Endothelial cell of umbilical vein (primary cell): ENCODE data around the gene CEP170. TPM values are rescaled to one million over a fixed set of nuclear protein-coding genes. Genes with fewer than 3 reads are reported as not detected.
"Not testable (repeated sequence)": the region's sequence is repeated elsewhere in the genome, so short reads cannot be mapped to it uniquely, and the experiment has no call there.

Source experiments
- BruUV-seq: library from RNA; stranded (reverse); fragments of 400-500 nt; replicated peaks from 2 replicates; lab custom pipeline; 2021; lab: Mats Ljungman, UMichigan
- CTCF ChIA-PET: fragments of 300-600, 350-600 bp; sonication (Branson Sonifier 250); formaldehyde crosslinking; loops from one replicate; lab custom pipeline; 2021; ENCODE audit warnings: antibody characterized with exemption, inconsistent platforms; lab: Charles Lee
- POLR2A ChIA-PET: fragments of 300-600, 350-600 bp; sonication (Branson Sonifier 250); formaldehyde crosslinking; loops from one replicate; lab custom pipeline; 2021; ENCODE audit warnings: antibody characterized with exemption, inconsistent platforms; lab: Charles Lee
- DNase-seq: peaks from one replicate; pipeline ENCODE4 v3.0.0-alpha.2; 2011; ENCODE audit warnings: low read depth, low spot score
- FAIRE-seq: peaks from 2 replicates; lab custom pipeline; 2011; peaks lifted over from hg19 to GRCh38; lab: Jason Lieb, UNC
- H2AFZ ChIP-seq: 2 replicates; pipeline ENCODE4 v1.6.0; 2012; ENCODE audit warnings: low read depth, low read length, control low read depth, inconsistent platforms
- H3K27ac ChIP-seq: 2 replicates; pipeline ENCODE4 v1.5.1; 2011; ENCODE audit warnings: low read depth, mild to moderate bottlenecking, control low read depth, low read length, moderate library complexity; ENCODE audit not compliant: insufficient read depth
- H3K27me3 ChIP-seq, 2 experiments: 2 replicates each; pipeline versions ENCODE4 v1.6.0 to v1.6.1; 2011; ENCODE audit warnings: low read length in 2 of 2, mixed read lengths in 1 of 2; ENCODE audit not compliant: control insufficient read depth in 2 of 2, insufficient read depth in 2 of 2
- H3K36me3 ChIP-seq, 2 experiments: 2 replicates in 1 of 2; 3 replicates in 1 of 2; pipeline ENCODE4 v1.5.1; 2011; ENCODE audit warnings: low read length in 2 of 2, mild to moderate bottlenecking in 1 of 2, moderate library complexity in 1 of 2; ENCODE audit not compliant: control insufficient read depth in 2 of 2, insufficient read depth in 2 of 2; ENCODE audit errors: extremely low read depth in 1 of 2
- H3K4me1 ChIP-seq: 3 replicates; pipeline ENCODE4 v1.5.1; 2011; ENCODE audit warnings: mild to moderate bottlenecking, low read length; ENCODE audit not compliant: control insufficient read depth, insufficient read depth; ENCODE audit errors: extremely low read depth
- H3K4me2 ChIP-seq: 2 replicates; pipeline ENCODE4 v1.6.1; 2011; ENCODE audit warnings: low read length, control low read depth, mixed read lengths; ENCODE audit not compliant: insufficient read depth
- H3K4me3 ChIP-seq, 3 experiments: fragments of 200-600 bp in 1 of 3; sonication (generic), shearing (Covaris generic) in 1 of 3; replicated peaks in 1 of 3; 2 replicates each; pipeline ENCODE4 v1.5.1; 2011 to 2016; ENCODE audit warnings: control low read depth in 3 of 3, low read length in 3 of 3, mild to moderate bottlenecking in 2 of 3, inconsistent platforms in 1 of 3, low read depth in 1 of 3, moderate library complexity in 1 of 3; ENCODE audit not compliant: insufficient read depth in 1 of 3
- H3K79me2 ChIP-seq: 2 replicates; pipeline ENCODE4 v1.6.0; 2012; ENCODE audit warnings: low read length, inconsistent platforms; ENCODE audit not compliant: control insufficient read depth, insufficient read depth
- H3K9ac ChIP-seq: replicated peaks from 2 replicates; pipeline ENCODE3; 2011; ENCODE audit warnings: low read length, control low read depth; ENCODE audit not compliant: insufficient read depth; ENCODE audit errors: extremely low read depth
- H3K9me1 ChIP-seq: replicated peaks from 3 replicates; pipeline ENCODE4 v1.6.0; 2011; ENCODE audit warnings: mild to moderate bottlenecking, low read length; ENCODE audit not compliant: control insufficient read depth, insufficient read depth; ENCODE audit errors: extremely low read depth
- H3K9me3 ChIP-seq: replicated peaks from 2 replicates; pipeline ENCODE4 v1.5.1; 2012; ENCODE audit warnings: low read length, inconsistent platforms; ENCODE audit not compliant: control insufficient read depth, insufficient read depth
- H4K20me1 ChIP-seq: replicated peaks from 2 replicates; pipeline ENCODE3; 2011; ENCODE audit warnings: mild to moderate bottlenecking, low read length; ENCODE audit not compliant: control insufficient read depth, insufficient read depth; ENCODE audit errors: extremely low read depth
- CTCF ChIP-seq, 2 donors: IDR thresholded peaks; 1 replicate in 1 of 2; 2 replicates in 1 of 2; pipeline ENCODE4 v1.5.1; 2011; ENCODE audit warnings: low read length in 2 of 2, mild to moderate bottlenecking in 2 of 2, moderate library complexity in 2 of 2, control low read depth in 1 of 2, inconsistent platforms in 1 of 2, low read depth in 1 of 2; ENCODE audit not compliant: insufficient read depth in 1 of 2; ENCODE audit errors: extremely low read depth in 1 of 2
- EZH2 ChIP-seq: IDR thresholded peaks from 2 replicates; pipeline ENCODE4 v1.6.1; 2012; ENCODE audit warnings: borderline replicate concordance, low read depth, mild to moderate bottlenecking, moderate library complexity, low read length, inconsistent platforms; ENCODE audit not compliant: severe bottlenecking
- FOS ChIP-seq: IDR thresholded peaks from 2 replicates; pipeline ENCODE4 v1.6.1; 2011; ENCODE audit warnings: mild to moderate bottlenecking, low read length, moderate library complexity, borderline replicate concordance; ENCODE audit not compliant: insufficient read depth
- GATA2 ChIP-seq: IDR thresholded peaks from 2 replicates; pipeline ENCODE4 v1.7.0; 2011; ENCODE audit warnings: low read depth, mild to moderate bottlenecking, moderate library complexity, mixed read lengths, low read length; ENCODE audit not compliant: insufficient read length, insufficient read depth
- JUN ChIP-seq: IDR thresholded peaks from 2 replicates; pipeline ENCODE4 v1.6.1; 2011; ENCODE audit warnings: borderline replicate concordance, low read depth; ENCODE audit not compliant: insufficient read length, insufficient read depth
- MAX ChIP-seq: IDR thresholded peaks from 2 replicates; pipeline ENCODE4 v1.6.1; 2011; ENCODE audit not compliant: insufficient read depth, insufficient read length
- MYC ChIP-seq: IDR thresholded peaks from one replicate; pipeline ENCODE4 v1.6.1; 2011; ENCODE audit warnings: mild to moderate bottlenecking, low read depth, low read length
- POLR2A ChIP-seq: IDR thresholded peaks from 2 replicates; pipeline ENCODE4 v1.6.1; 2012; ENCODE audit warnings: low read depth, mild to moderate bottlenecking, control low read depth, low read length
- POLR2AphosphoS5 ChIP-seq: IDR thresholded peaks from 2 replicates; pipeline ENCODE4 v1.6.1; 2012; ENCODE audit warnings: low read depth, mild to moderate bottlenecking, control low read depth, low read length, moderate library complexity; ENCODE audit not compliant: insufficient read depth
- dilution Hi-C: fragments of 300-500 bp; cut with MboI; formaldehyde crosslinking; loops from one replicate; pipeline ENCODE4 v1.15.0; 2019; ENCODE audit warnings: low sequenced_read_pairs; ENCODE audit not compliant: extremely low pct_ligation_motif_present
- intact Hi-C: fragments of 100-400 bp; cut with micrococcal nuclease; formaldehyde crosslinking; loops from one replicate; pipeline ENCODE4 v1.10.0; 2022
- polyA plus RNA-seq, 4 experiments: library from polyadenylated mRNA; depleted of rRNA in 3 of 4; stranded (reverse) in 3 of 4; unstranded in 1 of 4; fragments of >200 nt; gene quantifications; 2 replicates each; pipeline versions ENCODE4 v1.2.1 to v1.2.3, GENCODE V29; 2011 to 2012; ENCODE audit warnings: missing spikeins in 1 of 4
- total RNA-seq: library from RNA; stranded (reverse); gene quantifications from 2 replicates; pipeline ENCODE4 v1.2.3, GENCODE V29; 2021

Gene CEP170
- total and polyA plus RNA-seq, 2 donors (not counting 3 experiments of a cell fraction or from before 2014, with no cell fraction given) = 49.6 to 225 TPM

- ChIA-PET CTCF (no interaction called here), POLR2A (no interaction called here)
- H3K9ac ChIP-seq = no peak overlapping the region
- FAIRE-seq = no peak
- H3K4me3 ChIP-seq = no peak overlapping the region
- TF ChIP-seq JUN (no peak), MAX (no peak), MYC (no peak), CTCF (IDR thresholded peaks at IDR 0.05; ENCODE audit: extremely low read depth in 1 of 2, insufficient read depth in 1 of 2, low read depth in 1 of 2, low read length in 2 of 2) (no peak), POLR2AphosphoS5 (no peak), GATA2 (no peak), POLR2A (no peak), FOS (no peak), EZH2 (no peak)
- no peak overlapping the region for H2AFZ ChIP-seq
- H3K27me3 ChIP-seq = no peaks in the 10 kb centered on the region
- no peaks in the 10 kb centered on the region for H3K4me1 ChIP-seq
- peaks cover 46% of the 10 kb centered on the region for H3K79me2 ChIP-seq
- H3K36me3 ChIP-seq = no peaks in the 10 kb centered on the region
- H3K9me1 ChIP-seq = no peaks in the 10 kb centered on the region
- BruUV-seq = no TSS peak
- no peaks in the 10 kb centered on the region for H4K20me1 ChIP-seq
- H3K4me2 ChIP-seq = no peak overlapping the region
- DNase-seq = peak; percentile 1
- no peak overlapping the region for H3K27ac ChIP-seq
- intact Hi-C loops = loop anchor here (10.0 kb wide), 1 partner anchor 75 kb away; the partner anchor contains the start of genes CEP170 and SDCCAG8
- dilution Hi-C loops = no loop called here
- no peaks in the 10 kb centered on the region for H3K9me3 ChIP-seq
Observed at GRCh38 chr1:243179720-243180119, 75.4 kb downstream of the CEP170 start.

- intact Hi-C loops = loop anchor here (10.0 kb wide), 1 partner anchor 77 kb away; the partner anchor contains the start of genes CEP170 and SDCCAG8
- dilution Hi-C loops, H3K36me3 ChIP-seq, H4K20me1 ChIP-seq, H3K4me3 ChIP-seq, H3K4me2 ChIP-seq, H3K9me3 ChIP-seq, BruUV-seq, H3K9ac ChIP-seq, H3K4me1 ChIP-seq, H3K9me1 ChIP-seq, CTCF ChIA-PET, H2AFZ ChIP-seq, DNase-seq, H3K27ac ChIP-seq, FAIRE-seq, POLR2A ChIA-PET, H3K27me3 ChIP-seq: not testable (repeated sequence)
- H3K79me2 ChIP-seq = peaks cover 50% of the 10 kb centered on the region
Observed at GRCh38 chr1:243177792-243178191, 77.3 kb downstream of the CEP170 start.
